DMS 273 (cell line): ENCODE results near the gene PCMTD2.
A peak's percentile ranks its signal among the peaks of the same experiment; 100 is the strongest.
"Not testable (repeated sequence)": the region's sequence is repeated elsewhere in the genome, so short reads cannot be mapped to it uniquely, and the experiment has no call there.

Experiments
- DNase-seq: peaks from one replicate; lab custom pipeline; 2025; ENCODE audit not compliant: unreplicated experiment; lab: John Stamatoyannopoulos, UW

PCMTD2 gene

DNA sequence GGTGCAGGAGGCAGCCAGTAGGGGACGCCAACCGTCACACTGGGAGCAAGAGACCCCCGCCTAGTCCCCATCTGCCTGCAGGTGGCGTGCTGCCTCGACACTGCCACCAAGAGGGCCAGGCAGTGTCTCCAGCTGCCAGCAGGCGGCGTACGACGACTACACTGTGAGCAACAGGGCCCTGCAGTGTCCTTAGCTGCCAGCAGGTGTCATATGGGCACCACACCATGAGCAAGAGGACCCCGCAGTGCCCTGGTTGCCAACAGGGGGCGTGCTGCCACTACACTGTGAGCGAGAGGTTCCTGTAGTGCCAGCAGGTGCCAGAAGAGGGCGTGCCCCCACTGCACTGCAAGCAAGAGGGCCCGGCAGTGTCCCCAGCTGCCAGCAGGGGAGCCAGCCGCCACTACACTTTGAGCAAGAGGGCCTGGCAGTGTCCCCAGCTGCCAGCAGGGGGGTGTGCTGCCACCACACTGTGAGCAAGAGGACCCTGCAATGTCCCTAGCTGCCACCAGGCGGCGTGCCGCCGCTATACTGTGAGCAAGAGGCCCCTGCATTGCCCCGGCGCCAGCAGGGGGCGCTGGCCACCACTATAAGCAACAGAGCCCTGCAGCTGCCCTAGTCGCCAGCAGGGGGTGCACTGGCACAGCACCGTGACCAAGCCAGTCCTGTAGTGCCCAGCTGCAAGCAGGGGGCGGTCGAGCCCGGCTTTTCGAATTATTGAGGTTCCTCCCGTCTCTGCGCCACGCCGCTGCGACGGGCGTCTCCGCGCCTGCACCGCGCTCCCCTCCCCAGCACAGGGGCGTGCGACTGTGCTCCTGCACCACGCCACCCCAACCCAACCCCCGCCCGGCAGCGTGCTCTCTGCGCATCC lies 30.3 kb downstream of the PCMTD2 start:
- DNase-seq = peak; percentile 92

GRCh38 chr20:64286447-64287263 lies 31.1 kb downstream of the PCMTD2 start:
- peak; percentile 22 for DNase-seq

GRCh38 chr20:64287264-64287590 lies 31.7 kb downstream of the PCMTD2 start:
- DNase-seq = not testable (repeated sequence)

GRCh38 chr20:64292167-64292566 lies 36.6 kb downstream of the PCMTD2 start:
- not testable (repeated sequence) for DNase-seq

DNA sequence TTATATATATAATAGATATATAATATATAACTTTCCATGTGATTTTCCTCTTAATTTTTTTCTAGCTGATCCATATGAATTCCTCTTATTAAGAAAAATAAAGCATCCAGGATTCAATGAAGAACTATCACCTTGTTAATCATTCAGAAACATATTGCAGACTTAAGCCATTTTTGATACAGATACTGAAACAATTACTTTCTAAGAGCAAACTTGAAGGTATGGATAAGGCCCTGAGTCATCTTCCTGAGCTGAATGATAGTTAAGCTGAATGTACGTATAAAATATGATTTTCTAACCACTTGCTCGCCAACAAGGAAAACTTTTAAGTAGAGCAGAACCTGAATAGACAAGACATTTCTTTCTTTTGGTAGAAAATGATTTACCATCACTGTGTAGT lies 47.5 kb downstream of the PCMTD2 start:
- DNase-seq = not testable (repeated sequence)

GRCh38 chr20:64313761-64314160 lies 58.2 kb downstream of the PCMTD2 start:
- DNase-seq = not testable (repeated sequence)

- DNase-seq = not testable (repeated sequence)
Measured at GRCh38 chr20:64315381-64315780, 59.8 kb downstream of the PCMTD2 start.

DNA sequence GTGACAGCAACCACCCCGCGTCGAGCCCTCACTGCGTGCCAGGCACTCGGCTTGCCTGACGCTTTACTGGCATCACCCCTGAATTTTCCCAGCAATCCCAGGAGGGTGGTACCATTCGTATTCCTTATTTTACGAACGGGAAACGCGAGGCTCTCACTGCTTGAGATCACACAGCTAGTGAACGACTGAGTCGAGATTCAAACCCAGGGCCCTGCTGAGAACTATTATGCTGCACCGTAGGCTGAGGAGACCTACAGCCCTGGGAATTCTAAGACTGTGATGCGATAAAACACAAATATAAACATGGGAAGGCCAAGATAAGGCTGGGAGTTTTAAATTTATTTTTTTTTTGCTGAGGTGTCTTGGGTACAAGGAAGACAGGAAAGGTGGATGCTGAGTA lies 60.3 kb downstream of the PCMTD2 start:
- DNase-seq = not testable (repeated sequence)

DNA sequence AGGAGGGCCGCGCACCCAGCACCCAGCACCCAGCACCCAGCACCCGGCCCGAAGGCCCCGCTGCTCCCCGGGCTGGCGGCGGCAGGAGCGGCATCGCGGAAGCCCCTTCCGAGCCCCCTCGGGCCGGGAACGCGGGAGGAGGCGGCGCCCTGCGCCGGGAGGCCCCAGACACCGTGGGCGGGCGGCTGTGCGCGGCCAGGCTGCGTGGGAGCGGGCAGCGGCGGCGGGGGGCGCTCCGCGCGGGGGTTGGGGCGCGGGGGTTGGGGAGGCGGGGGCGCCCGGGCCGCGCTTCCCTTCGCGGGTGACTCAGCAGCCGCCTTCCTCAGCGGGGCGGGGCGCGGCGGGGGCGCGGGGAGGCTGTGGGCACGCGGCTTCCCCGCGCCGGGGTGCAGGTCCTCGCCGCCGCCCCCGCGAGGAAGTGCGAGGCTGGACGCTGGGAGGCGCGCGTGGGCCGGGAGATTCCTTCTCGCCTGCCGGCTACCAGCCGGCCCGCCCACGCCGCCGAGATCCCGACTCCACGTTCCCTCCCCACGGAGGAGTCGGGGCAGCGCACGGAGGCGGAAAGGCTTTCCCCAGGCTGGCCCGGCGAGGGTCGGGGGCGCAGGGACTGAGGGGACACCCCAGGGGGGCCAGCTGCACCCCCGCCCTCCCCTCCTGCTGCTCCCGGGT lies 61.0 kb downstream of the PCMTD2 start:
- DNase-seq = peak; percentile 37

GRCh38 chr20:64317331-64317730 lies 61.8 kb downstream of the PCMTD2 start:
- DNase-seq = not testable (repeated sequence)

DNA sequence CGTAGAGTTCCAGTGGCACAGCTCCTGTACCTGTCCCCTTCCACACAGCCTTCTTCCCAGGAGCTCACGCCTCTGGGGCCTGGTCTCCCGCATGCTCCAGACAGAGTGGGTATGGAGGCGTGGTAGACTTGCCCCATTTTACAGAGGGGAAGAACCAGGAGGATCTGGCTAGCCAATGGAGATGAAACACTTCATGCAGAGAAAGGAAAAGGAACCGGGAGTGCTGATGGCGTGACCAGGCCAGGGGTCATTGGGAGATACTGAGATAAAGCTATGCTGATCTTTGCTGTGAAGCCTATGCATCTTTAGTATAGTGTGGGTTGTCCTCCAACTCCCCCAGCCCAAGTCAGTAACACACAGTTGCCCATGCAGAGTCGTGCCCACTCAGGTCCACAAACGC lies 62.5 kb downstream of the PCMTD2 start:
- not testable (repeated sequence) for DNase-seq

DNA sequence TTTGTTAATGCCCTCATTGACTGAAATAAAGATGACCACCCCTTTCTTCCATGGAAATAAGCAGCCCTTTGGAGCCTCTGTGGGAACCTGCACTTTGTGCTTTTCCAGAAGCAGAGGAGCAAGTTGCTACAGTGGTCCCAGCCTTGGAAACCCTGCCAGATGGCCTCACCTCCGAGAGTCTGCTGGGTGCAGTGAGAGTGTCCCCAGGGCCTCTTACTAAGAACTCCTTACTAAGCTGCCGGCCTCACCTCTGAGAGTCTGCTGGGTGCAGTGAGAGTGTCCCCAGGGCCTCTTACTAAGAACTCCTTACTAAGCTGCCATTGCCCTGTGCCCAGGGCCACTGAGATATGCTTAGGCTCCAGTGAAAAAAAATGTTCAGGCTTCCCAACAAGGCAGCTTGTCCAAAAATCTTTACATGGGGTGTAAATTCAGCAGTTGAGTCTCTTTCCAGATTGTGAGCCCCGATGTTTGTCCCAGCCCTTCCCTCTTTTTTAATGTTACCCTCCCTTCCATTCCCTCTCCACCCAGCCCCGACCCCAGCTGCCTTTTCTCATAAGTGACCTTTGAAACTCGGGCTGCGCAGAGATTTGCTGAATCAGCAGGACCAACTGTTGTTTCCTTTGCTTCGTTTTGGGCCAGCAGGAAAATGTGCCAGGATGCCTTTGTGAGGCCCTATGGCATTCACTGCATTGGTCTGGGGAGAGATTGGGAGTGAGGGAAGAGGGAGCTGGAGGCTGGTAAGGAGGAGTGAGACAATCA lies 66.7 kb downstream of the PCMTD2 start:
- DNase-seq = peak; percentile 29
